ENCODE measurements around the gene STXBP3.

The STXBP3 gene

DNA sequence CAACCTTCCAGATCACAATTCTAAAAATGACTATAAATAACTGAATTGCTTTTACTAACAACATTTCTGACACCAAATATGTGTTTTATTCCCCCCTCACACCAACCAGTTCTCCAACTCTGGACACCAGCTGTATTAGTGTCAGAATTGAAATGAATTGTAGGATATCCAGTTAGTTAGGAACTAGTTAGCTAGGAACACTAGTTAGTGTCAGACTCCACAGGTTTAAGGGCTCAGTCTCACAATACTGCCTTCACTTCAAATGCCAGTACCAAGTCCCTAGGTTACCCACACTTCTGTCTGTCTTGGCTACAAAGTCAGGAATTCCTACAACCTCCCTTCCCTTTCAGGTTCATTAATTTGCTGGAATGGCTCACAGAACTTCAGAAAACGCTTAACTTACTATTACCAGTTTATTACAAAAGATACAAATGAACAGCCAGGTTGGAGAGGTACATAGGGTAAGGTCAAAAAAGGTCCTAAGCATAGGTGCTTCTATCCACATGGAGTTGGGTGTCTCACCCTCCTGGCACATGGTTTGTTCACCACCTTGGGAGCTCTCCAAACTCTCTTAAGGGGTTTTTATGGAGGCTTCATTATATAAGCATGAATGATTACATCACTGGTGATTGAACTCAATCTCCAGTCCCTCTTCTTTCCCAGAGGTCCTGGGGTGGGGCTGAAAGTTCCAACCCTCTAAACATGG, 4.2 kb downstream of the STXBP3 start:
- Histone ChIP-seq H3K9me3 (replicated peaks; ENCODE audit: insufficient read depth, low read length) (no peaks in the 10 kb centered on the region), H4K20me1 (ENCODE audit: insufficient read depth, low read length) (no peaks in the 10 kb centered on the region), H3K4me3 (ENCODE audit: low read length) (no peak overlapping the region)

DNA sequence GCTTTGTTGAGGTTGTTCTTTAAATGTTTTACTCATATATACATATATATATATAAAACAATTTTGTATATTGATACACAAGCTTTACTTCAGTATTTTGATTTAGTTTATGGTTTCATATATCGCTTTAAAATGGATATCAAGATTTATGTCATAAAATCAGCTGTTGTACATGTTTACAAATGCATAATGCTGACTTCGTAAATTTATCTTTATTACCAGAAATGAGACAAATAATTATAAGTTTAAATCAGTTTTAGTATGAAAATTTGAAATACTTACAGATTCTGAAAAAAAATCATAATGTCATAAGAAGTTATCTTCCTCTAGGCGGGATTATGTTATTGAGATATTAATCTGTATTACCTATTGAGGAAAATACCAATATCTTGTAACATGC, 6.9 kb downstream of the STXBP3 start:
- Histone ChIP-seq H3K27me3 (replicated peaks; ENCODE audit: insufficient read depth, low read length) (no peaks in the 10 kb centered on the region), H3F3A (ENCODE audit: insufficient read depth, low read length) (no peaks in the 10 kb centered on the region), H3K4me3 (ENCODE audit: low read length) (no peak overlapping the region), H3K27ac (ENCODE audit: low read length) (no peak overlapping the region), H3K9me2 (replicated peaks; ENCODE audit: insufficient read depth, low read length) (no peaks in the 10 kb centered on the region), H3K4me1 (ENCODE audit: low read length) (no peaks in the 10 kb centered on the region), H3K9ac (ENCODE audit: low read length) (no peak overlapping the region), H2AFZ (ENCODE audit: low read length) (no peak overlapping the region), H4K20me1 (ENCODE audit: insufficient read depth, low read length) (no peaks in the 10 kb centered on the region), H3K9me3 (replicated peaks; ENCODE audit: insufficient read depth, low read length) (no peaks in the 10 kb centered on the region), H3K36me3 (replicated peaks; ENCODE audit: insufficient read depth, low read length) (no peaks in the 10 kb centered on the region; the same call in 1 of the 2 replicates), H3K4me2 (ENCODE audit: low read depth, low read length) (no peak overlapping the region), H3K79me2 (ENCODE audit: low read length) (peaks cover 10% of the 10 kb centered on the region; the same call in 1 of the 2 replicates)
- TF ChIP-seq, protein P1, sequence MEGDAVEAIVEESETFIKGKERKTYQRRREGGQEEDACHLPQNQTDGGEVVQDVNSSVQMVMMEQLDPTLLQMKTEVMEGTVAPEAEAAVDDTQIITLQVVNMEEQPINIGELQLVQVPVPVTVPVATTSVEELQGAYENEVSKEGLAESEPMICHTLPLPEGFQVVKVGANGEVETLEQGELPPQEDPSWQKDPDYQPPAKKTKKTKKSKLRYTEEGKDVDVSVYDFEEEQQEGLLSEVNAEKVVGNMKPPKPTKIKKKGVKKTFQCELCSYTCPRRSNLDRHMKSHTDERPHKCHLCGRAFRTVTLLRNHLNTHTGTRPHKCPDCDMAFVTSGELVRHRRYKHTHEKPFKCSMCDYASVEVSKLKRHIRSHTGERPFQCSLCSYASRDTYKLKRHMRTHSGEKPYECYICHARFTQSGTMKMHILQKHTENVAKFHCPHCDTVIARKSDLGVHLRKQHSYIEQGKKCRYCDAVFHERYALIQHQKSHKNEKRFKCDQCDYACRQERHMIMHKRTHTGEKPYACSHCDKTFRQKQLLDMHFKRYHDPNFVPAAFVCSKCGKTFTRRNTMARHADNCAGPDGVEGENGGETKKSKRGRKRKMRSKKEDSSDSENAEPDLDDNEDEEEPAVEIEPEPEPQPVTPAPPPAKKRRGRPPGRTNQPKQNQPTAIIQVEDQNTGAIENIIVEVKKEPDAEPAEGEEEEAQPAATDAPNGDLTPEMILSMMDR (IDR thresholded peaks at IDR 0.05; ENCODE audit: low read length), result no peak
- TF ChIP-seq EZH2phosphoT487 (IDR thresholded peaks at IDR 0.05; ENCODE audit: low read length) (no peak), EZH2 (optimal IDR thresholded peaks at IDR 0.05; ENCODE audit: low read depth, low read length) (no peak)
- no peak for DNase-seq

More for the DNA sequence above, 4.2 kb downstream of the STXBP3 start:
- no peak overlapping the region for H2AFZ ChIP-seq (ENCODE audit: low read length)
- DNase-seq, result no peak
- no peak overlapping the region for H3K4me2 ChIP-seq (ENCODE audit: low read depth, low read length)
- H3K36me3 ChIP-seq (replicated peaks; ENCODE audit: insufficient read depth, low read length), result no peaks in the 10 kb centered on the region
- peaks cover 21% of the 10 kb centered on the region for H3K79me2 ChIP-seq (ENCODE audit: low read length)
- no peaks in the 10 kb centered on the region for H3K27me3 ChIP-seq (replicated peaks; ENCODE audit: insufficient read depth, low read length)
- H3K4me1 ChIP-seq (ENCODE audit: low read length), result no peaks in the 10 kb centered on the region
- TF ChIP-seq EZH2phosphoT487 (IDR thresholded peaks at IDR 0.05; ENCODE audit: low read length) (no peak), EZH2 (optimal IDR thresholded peaks at IDR 0.05; ENCODE audit: low read depth, low read length) (no peak)
- TF ChIP-seq, protein P1 (IDR thresholded peaks at IDR 0.05; ENCODE audit: low read length), result no peak
- no peaks in the 10 kb centered on the region for H3K9me2 ChIP-seq (replicated peaks; ENCODE audit: insufficient read depth, low read length)
- H3F3A ChIP-seq (ENCODE audit: insufficient read depth, low read length), result 0 out of 2 replicates have a peak, but pooled peaks cover 6% of the 10 kb centered on the region
- H3K27ac ChIP-seq (ENCODE audit: low read length), result no peak overlapping the region
- H3K9ac ChIP-seq (ENCODE audit: low read length), result no peak overlapping the region

DNA sequence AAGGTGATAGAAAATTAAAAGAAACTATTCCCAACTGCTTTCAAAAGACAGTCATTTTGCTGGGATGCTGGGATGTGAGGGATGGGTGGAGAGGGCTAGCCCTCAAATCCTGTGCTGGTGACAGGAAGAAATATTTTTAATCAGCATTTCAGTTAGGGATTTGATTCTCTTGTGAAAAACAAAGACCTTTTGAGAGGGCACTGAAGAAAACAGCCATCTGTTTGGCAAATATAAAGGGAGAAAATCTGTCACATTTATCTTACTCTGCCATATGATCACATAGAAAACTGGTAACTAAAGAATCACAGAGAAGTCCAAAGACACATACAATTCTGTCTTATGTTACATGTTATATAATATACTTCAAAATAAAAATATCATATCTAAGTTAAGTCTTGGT, 12.3 kb downstream of the STXBP3 start:
- Histone ChIP-seq H3K36me3 (replicated peaks; ENCODE audit: insufficient read depth, low read length) (no peaks in the 10 kb centered on the region; the same call in 1 of the 2 replicates), H3F3A (ENCODE audit: insufficient read depth, low read length) (no peaks in the 10 kb centered on the region)
- no peak for TF ChIP-seq EZH2phosphoT487 (IDR thresholded peaks at IDR 0.05; ENCODE audit: low read length)
- no peak for TF ChIP-seq EZH2 (optimal IDR thresholded peaks at IDR 0.05; ENCODE audit: low read depth, low read length)
- TF ChIP-seq, protein P1 (IDR thresholded peaks at IDR 0.05; ENCODE audit: low read length), result no peak

More for the DNA sequence above, 12.3 kb downstream of the STXBP3 start:
- Histone ChIP-seq H3K9me2 (replicated peaks; ENCODE audit: insufficient read depth, low read length) (no peaks in the 10 kb centered on the region), H4K20me1 (ENCODE audit: insufficient read depth, low read length) (no peaks in the 10 kb centered on the region), H3K27me3 (replicated peaks; ENCODE audit: insufficient read depth, low read length) (no peaks in the 10 kb centered on the region), H3K4me2 (ENCODE audit: low read depth, low read length) (no peak overlapping the region), H3K9ac (ENCODE audit: low read length) (no peak overlapping the region), H3K9me3 (replicated peaks; ENCODE audit: insufficient read depth, low read length) (no peaks in the 10 kb centered on the region), H3K79me2 (ENCODE audit: low read length) (no peaks in the 10 kb centered on the region), H3K4me1 (ENCODE audit: low read length) (no peaks in the 10 kb centered on the region), H2AFZ (ENCODE audit: low read length) (no peak overlapping the region), H3K4me3 (ENCODE audit: low read length) (no peak overlapping the region), H3K27ac (ENCODE audit: low read length) (no peak overlapping the region)
- no peak for DNase-seq
